ENCODE measurements around the gene LYZL1. TPM values are rescaled to one million over a fixed set of nuclear protein-coding genes. Genes with fewer than 3 reads are reported as not detected.
"Not testable (repeated sequence)": the region's sequence is repeated elsewhere in the genome, so short reads cannot be mapped to it uniquely, and the experiment has no call there.

Gene LYZL1
- total and polyA plus RNA-seq, 9 donors, result not detected

DNA sequence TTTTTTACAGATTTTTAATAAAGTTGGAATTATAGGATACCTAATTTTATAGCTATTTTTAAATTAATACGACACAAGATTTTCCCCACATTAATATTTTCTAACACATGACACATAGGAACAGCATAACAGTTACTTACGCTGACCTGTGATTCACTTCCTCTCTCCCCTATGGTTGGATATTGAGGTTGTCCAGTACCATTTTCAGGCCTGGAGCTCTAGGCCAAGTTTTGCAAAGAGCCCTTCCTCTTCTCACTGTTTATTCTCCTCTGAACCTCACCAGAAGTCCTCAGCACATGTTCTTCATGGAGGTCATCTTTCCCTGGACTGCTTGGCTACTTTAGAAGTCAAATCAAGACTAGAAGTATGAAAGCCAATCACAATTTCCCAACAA is 28.2 kb downstream of the LYZL1 start:
- Histone ChIP-seq H3K4me1 (ENCODE audit: control insufficient read depth, insufficient read depth, low read length) (peaks cover 16% of the 10 kb centered on the region), H3K27ac (ENCODE audit: low read length) (no peak overlapping the region), H3K27me3 (ENCODE audit: control insufficient read depth, insufficient read depth, low read length) (peaks cover 5% of the 10 kb centered on the region), H3K36me3 (ENCODE audit: control insufficient read depth, insufficient read depth, low read length) (no peaks in the 10 kb centered on the region), H3K9me3 (replicated peaks; ENCODE audit: control insufficient read depth, low read depth, low read length) (peaks cover 3% of the 10 kb centered on the region), H3K4me3 (ENCODE audit: low read length) (no peak overlapping the region)
- no CpG with 5 or more reads among the region's 2 CpGs for WGBS (ENCODE audit: insufficient coverage)
- no peak for DNase-seq

DNA sequence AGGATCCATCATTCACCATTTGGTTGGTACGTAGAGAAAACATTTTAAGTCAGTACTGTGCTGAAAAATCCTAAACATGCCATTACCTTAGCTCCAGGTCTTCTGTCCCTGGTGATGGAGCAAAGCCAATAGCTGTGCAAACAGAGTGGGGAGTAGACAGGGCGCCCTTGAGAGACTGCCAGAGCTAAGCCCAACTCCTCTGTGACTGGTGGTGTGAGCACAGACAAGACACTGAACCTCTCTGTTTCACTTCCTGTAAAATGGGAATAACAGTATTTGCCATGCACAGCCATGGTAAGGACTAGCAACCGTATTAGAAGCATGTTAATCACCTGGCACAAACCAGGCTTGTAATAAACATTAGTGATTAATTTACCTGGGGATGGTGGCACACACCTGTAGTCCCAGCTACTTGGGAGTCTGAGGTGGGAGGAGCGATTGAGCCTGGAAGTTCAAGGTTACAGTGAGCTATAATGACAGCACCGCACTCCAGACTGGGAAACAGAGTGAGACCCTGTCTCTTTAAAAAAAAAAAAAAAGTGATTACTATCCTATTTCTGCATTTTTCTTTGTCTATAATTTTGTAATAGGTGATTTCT is 28.7 kb downstream of the LYZL1 start:
- Histone ChIP-seq H3K36me3 (ENCODE audit: control insufficient read depth, insufficient read depth, low read length) (no peaks in the 10 kb centered on the region), H3K4me3 (ENCODE audit: low read length) (no peak overlapping the region), H3K27me3 (ENCODE audit: control insufficient read depth, insufficient read depth, low read length) (peaks cover 5% of the 10 kb centered on the region), H3K4me1 (ENCODE audit: control insufficient read depth, insufficient read depth, low read length) (peaks cover 16% of the 10 kb centered on the region), H3K9me3 (replicated peaks; ENCODE audit: control insufficient read depth, low read depth, low read length) (peaks cover 3% of the 10 kb centered on the region), H3K27ac (ENCODE audit: low read length) (peak overlapping the region; percentile 31)
- no peak for DNase-seq
- WGBS (ENCODE audit: insufficient coverage), result no CpG with 5 or more reads among the region's 5 CpGs

DNA sequence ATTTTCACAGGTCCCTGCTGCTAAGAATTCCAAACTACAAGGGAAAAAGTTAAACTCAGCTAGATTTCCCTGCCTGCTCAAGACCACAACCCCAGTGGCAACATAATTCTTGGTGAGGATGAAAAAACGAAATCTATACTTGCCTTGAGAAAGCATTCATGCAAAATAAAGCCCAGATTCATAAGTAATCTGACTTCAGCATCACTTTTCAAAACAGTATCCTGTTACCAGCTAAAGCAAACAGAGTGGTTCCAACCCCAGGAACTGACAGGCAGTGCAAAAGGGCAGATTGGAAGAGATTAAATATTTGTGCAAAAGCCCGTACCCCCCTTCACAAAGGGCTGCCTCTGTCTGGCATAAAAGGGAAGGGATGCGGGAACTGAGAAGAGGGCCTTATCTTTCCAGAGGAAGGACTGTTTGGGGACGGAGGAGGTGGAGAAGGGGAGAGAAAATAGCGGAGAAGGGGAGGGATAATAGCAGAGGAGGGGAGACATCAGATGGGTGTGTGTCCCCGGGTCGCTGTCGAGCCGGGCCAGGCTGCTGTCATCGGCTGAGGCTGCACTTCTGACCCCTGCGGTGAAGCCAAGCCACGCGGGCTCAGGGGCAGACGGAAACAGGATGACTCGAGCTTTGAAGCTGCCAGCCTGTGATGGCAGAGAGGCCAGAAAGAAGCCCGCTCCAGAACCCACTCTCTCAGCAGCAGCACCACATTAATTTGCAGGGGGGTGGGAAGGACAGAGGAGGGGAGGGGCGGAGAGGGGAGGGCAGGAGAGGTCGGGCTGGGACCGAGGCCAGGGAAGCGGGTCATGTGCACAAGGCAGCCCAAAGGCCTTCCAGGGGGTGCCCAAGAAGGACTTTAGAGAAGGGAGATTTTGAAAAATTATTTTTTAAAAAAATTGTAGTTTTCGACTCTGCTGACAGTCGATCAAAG is 29.5 kb downstream of the LYZL1 start:
- not testable (repeated sequence) for H3K27me3 ChIP-seq (ENCODE audit: control insufficient read depth, insufficient read depth, low read length); H3K36me3 ChIP-seq (ENCODE audit: control insufficient read depth, insufficient read depth, low read length); H3K4me3 ChIP-seq (ENCODE audit: low read length); H3K9me3 ChIP-seq (replicated peaks; ENCODE audit: control insufficient read depth, low read depth, low read length)
- WGBS (ENCODE audit: insufficient coverage), result 4% methylated on average over 11 of the region's 22 CpGs
- Histone ChIP-seq H3K27ac (ENCODE audit: low read length) (peak overlapping the region; percentile 51), H3K4me1 (ENCODE audit: control insufficient read depth, insufficient read depth, low read length) (peaks cover 23% of the 10 kb centered on the region)
- peak; percentile 72 for DNase-seq

DNA sequence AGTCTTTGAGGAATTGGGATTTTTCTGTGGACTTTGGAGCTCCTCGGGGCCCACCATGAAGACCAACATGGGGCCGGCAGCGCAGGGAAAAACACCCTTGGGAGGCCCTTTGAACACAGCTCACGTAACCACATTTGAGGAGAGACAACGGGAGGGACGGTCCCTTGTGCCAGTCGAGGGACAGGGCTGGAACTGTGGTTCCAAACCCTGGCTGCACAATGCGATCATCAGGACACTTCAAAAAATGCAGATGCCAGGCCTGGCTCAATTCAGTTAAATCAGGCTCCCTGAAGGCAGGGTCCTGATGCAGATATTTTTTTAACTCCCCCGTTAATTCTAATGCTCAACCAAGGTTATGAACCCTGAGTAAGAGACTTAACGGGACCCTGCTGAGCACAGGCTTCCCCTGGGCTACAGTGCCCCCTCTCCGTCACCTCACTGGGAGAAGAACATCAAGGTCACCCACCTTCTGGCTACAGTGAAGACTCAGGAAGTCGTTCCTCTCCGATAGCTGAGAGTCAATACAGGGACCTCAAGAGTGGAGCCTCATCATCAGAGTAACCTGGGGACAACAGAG is 30.4 kb downstream of the LYZL1 start:
- H3K4me3 ChIP-seq (ENCODE audit: low read length), result no peak overlapping the region
- WGBS (ENCODE audit: insufficient coverage), result 49% methylated on average over 6 of the region's 13 CpGs
- H3K27ac ChIP-seq (ENCODE audit: low read length), result peak overlapping the region; percentile 51
- no peaks in the 10 kb centered on the region for H3K36me3 ChIP-seq (ENCODE audit: control insufficient read depth, insufficient read depth, low read length)
- no peak for DNase-seq
- peaks cover 23% of the 10 kb centered on the region for H3K4me1 ChIP-seq (ENCODE audit: control insufficient read depth, insufficient read depth, low read length)
- H3K9me3 ChIP-seq (replicated peaks; ENCODE audit: control insufficient read depth, low read depth, low read length), result no peaks in the 10 kb centered on the region
- H3K27me3 ChIP-seq (ENCODE audit: control insufficient read depth, insufficient read depth, low read length), result peaks cover 5% of the 10 kb centered on the region

DNA sequence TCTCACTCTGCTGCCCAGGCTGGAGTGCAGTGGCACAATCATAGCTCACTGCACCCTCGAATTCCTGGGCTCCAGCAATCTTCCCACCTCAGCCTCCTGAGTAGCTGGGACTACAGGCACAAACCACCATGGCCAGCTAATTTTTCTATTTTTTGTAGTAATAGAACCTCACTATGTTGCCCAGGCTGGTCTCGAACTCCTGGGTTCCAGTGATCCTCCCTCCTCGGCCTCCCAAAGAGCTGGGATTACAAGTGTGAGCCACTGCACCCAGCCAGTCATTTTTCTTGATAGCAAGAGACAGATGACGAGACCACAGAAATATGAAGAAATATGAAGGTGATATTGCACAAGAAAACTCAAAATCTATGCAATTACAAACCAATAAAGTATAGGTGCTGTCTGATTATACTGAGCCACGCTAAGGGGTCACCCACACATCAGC is 31.8 kb downstream of the LYZL1 start:
- H3K4me1 ChIP-seq (ENCODE audit: control insufficient read depth, insufficient read depth, low read length), result peaks cover 23% of the 10 kb centered on the region
- not testable (repeated sequence) for H3K9me3 ChIP-seq (replicated peaks; ENCODE audit: control insufficient read depth, low read depth, low read length); H3K36me3 ChIP-seq (ENCODE audit: control insufficient read depth, insufficient read depth, low read length); DNase-seq; H3K27me3 ChIP-seq (ENCODE audit: control insufficient read depth, insufficient read depth, low read length); H3K27ac ChIP-seq (ENCODE audit: low read length); H3K4me3 ChIP-seq (ENCODE audit: low read length)
- WGBS (ENCODE audit: insufficient coverage), result 97% methylated on average over 4 of the region's 5 CpGs

DNA sequence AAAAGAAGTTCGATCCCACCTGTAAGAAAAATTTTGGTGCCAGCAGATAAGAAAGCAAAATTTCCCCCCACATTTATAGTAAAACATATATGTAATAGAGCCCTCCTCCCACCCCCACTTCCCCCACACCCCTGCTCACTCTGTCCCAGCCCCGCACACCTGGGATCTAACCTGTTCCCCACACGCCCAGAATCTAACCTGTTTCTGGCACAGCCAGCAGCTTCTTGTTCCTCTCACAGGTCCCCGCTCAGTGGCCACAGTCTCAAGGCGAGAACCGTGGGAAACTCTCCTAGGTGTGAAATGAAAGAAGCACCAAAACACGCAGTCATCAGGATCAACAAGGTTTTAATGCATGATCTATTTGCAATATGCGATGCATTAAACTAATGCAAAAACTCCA is 32.8 kb downstream of the LYZL1 start:
- 85% methylated on average over 6 of the region's 8 CpGs for WGBS (ENCODE audit: insufficient coverage)

DNA sequence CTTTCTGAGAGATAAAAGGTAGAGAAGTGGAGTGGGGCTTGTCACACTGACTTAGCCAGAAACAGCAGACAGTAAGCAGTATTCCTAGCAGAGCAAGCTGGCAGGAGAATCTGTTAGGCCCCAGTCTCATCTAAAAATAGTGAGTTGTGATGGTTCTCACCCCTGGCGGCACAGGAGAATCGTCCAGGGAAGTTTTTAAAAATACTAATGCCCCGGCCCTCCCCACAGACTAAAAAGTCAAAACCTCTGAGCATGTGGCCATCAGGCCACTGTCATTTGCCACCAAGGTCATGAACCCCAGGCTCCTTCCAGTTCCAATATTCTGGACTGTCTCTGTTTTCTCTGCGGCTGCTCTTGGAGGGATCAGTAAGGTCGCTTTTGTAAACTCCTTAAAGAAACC is 34.0 kb downstream of the LYZL1 start:
- Histone ChIP-seq H3K27ac (ENCODE audit: low read length) (no peak overlapping the region), H3K4me3 (ENCODE audit: low read length) (no peak overlapping the region), H3K9me3 (replicated peaks; ENCODE audit: control insufficient read depth, low read depth, low read length) (no peaks in the 10 kb centered on the region), H3K36me3 (ENCODE audit: control insufficient read depth, insufficient read depth, low read length) (no peaks in the 10 kb centered on the region), H3K27me3 (ENCODE audit: control insufficient read depth, insufficient read depth, low read length) (peaks cover 5% of the 10 kb centered on the region), H3K4me1 (ENCODE audit: control insufficient read depth, insufficient read depth, low read length) (peaks cover 23% of the 10 kb centered on the region)
- WGBS (ENCODE audit: insufficient coverage), result 51% methylated on average over 4 of the region's 5 CpGs
- peak; percentile 80 for DNase-seq

More for the DNA sequence above, 32.8 kb downstream of the LYZL1 start:
- Histone ChIP-seq H3K4me1 (ENCODE audit: control insufficient read depth, insufficient read depth, low read length) (peaks cover 23% of the 10 kb centered on the region), H3K36me3 (ENCODE audit: control insufficient read depth, insufficient read depth, low read length) (no peaks in the 10 kb centered on the region), H3K27ac (ENCODE audit: low read length) (no peak overlapping the region), H3K4me3 (ENCODE audit: low read length) (no peak overlapping the region), H3K27me3 (ENCODE audit: control insufficient read depth, insufficient read depth, low read length) (peaks cover 5% of the 10 kb centered on the region), H3K9me3 (replicated peaks; ENCODE audit: control insufficient read depth, low read depth, low read length) (no peaks in the 10 kb centered on the region)
- DNase-seq, result no peak

DNA sequence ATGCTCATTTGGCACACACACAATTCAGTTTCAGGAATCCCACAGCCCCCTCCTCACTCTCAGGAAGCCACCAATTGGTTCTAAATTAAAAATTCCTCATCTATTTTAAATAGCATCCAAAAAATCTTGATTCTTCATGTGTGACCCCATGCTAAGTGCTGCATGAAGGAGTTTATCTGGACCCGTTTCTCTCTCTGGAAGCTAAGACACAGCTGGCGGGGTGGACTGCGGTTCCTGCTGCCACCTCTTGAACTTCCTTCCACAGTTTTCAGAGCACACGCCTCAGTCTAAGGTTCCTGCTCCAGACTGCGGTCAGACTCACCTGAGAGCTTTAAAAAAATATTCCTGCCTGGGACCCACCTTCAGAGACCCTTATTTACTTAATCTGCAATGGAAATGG is 34.5 kb downstream of the LYZL1 start:
- Histone ChIP-seq H3K36me3 (ENCODE audit: control insufficient read depth, insufficient read depth, low read length) (no peaks in the 10 kb centered on the region), H3K4me1 (ENCODE audit: control insufficient read depth, insufficient read depth, low read length) (peaks cover 19% of the 10 kb centered on the region), H3K4me3 (ENCODE audit: low read length) (no peak overlapping the region), H3K9me3 (replicated peaks; ENCODE audit: control insufficient read depth, low read depth, low read length) (no peaks in the 10 kb centered on the region), H3K27me3 (ENCODE audit: control insufficient read depth, insufficient read depth, low read length) (peaks cover 5% of the 10 kb centered on the region), H3K27ac (ENCODE audit: low read length) (no peak overlapping the region)
- peak; percentile 27 for DNase-seq
- WGBS (ENCODE audit: insufficient coverage), result 60% methylated on average over 1 of the region's 5 CpGs

DNA sequence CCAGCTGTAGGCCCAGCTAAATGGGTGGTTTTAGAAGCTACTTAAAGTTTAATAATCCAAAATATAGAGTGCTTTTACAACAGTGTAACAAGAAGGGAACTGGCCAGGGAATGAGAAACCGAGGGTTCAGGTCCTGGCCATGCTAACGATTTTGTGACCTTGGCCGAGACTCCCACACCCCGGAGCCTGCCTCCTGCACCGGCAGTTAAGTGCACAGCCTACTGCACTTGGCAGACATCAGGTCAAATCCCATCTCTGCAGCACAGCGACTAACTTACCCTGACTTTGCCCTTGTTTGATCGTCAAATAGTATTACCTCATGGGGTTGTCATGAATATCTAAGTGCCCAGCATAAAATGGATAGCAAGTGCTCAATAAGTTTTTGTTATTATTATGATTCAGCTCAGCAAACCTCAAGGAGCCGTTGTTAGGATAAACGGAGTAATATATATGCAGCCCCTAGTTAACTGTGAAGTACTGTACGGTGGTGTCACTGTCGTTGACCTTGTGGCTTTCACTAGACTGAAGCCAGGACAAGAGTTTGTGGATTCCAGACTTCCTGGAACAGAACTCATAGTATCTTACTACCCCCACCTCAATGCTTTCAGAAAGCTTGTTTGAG is 35.5 kb downstream of the LYZL1 start:
- H3K4me1 ChIP-seq (ENCODE audit: control insufficient read depth, insufficient read depth, low read length), result peaks cover 14% of the 10 kb centered on the region
- H3K4me3 ChIP-seq (ENCODE audit: low read length), result no peak overlapping the region
- WGBS (ENCODE audit: insufficient coverage), result 47% methylated on average over 8 of the region's 11 CpGs
- H3K9me3 ChIP-seq (replicated peaks; ENCODE audit: control insufficient read depth, low read depth, low read length), result no peaks in the 10 kb centered on the region
- DNase-seq, result no peak
- H3K27me3 ChIP-seq (ENCODE audit: control insufficient read depth, insufficient read depth, low read length), result peaks cover 4% of the 10 kb centered on the region
- H3K36me3 ChIP-seq (ENCODE audit: control insufficient read depth, insufficient read depth, low read length), result no peaks in the 10 kb centered on the region
- H3K27ac ChIP-seq (ENCODE audit: low read length), result no peak overlapping the region

DNA sequence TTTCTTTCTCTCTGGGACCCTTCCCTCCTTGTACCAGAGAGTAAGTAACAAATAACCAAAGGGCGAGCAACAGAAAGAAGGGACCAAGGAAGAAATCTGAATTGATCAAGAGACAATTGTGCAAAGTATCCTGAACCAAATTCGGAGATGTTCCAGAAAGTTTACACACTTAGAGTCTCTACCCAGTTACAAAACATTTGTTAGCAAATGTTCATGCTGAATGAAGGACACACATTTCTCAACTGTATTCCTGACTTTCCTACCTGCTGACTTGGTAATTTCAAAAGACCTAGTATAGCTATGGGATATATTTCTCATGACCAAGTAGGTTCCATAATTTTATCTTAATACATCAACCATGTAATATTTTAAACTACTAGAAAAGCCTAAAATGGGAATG is 37.4 kb downstream of the LYZL1 start:
- Histone ChIP-seq H3K27me3 (ENCODE audit: control insufficient read depth, insufficient read depth, low read length) (no peaks in the 10 kb centered on the region), H3K4me3 (ENCODE audit: low read length) (no peak overlapping the region), H3K9me3 (replicated peaks; ENCODE audit: control insufficient read depth, low read depth, low read length) (no peaks in the 10 kb centered on the region), H3K4me1 (ENCODE audit: control insufficient read depth, insufficient read depth, low read length) (peaks cover 14% of the 10 kb centered on the region), H3K27ac (ENCODE audit: low read length) (no peak overlapping the region), H3K36me3 (ENCODE audit: control insufficient read depth, insufficient read depth, low read length) (no peaks in the 10 kb centered on the region)
- DNase-seq, result no peak
- WGBS (ENCODE audit: insufficient coverage), result no CpG with 5 or more reads among the region's 2 CpGs
